OCI-LY3 (cell line): ENCODE measurements around the gene DRD2.

Experiments used
- H2AFZ ChIP-seq: fragments of 200-600, 300-600 bp; shearing (Covaris generic); 2 replicates; pipeline ENCODE4 v1.6.0; 2014; ENCODE audit warnings: antibody characterized with exemption, low read depth, low read length
- H3K27ac ChIP-seq: fragments of 200-600, 300-600 bp; sonication (generic); 2 replicates; pipeline ENCODE4 v1.5.1; 2014; ENCODE audit warnings: mild to moderate bottlenecking, low read length, moderate library complexity, mixed read lengths
- H3K27me3 ChIP-seq: fragments of 200-600, 300-600 bp; sonication (generic); 2 replicates; pipeline ENCODE4 v1.6.1; 2014; ENCODE audit warnings: low read depth, low read length, mixed read lengths
- H3K36me3 ChIP-seq: fragments of 200-600, 300-600 bp; sonication (generic); replicated peaks from 2 replicates; pipeline ENCODE3; 2014; ENCODE audit warnings: low read depth, low read length, mixed read lengths
- H3K4me1 ChIP-seq: fragments of 300-600, 200-600 bp; sonication (generic); 2 replicates; pipeline ENCODE4 v1.6.1; 2014; ENCODE audit warnings: low read length, mixed read lengths
- H3K4me2 ChIP-seq: fragments of 200-600, 300-600 bp; sonication (generic); 2 replicates; pipeline ENCODE4 v1.6.1; 2014; ENCODE audit warnings: low read length, mixed read lengths
- H3K4me3 ChIP-seq: fragments of 300-600, 200-600 bp; sonication (generic); 2 replicates; pipeline ENCODE4 v1.5.1; 2014; ENCODE audit warnings: antibody characterized with exemption, mild to moderate bottlenecking, low read length, moderate library complexity
- H3K79me2 ChIP-seq: fragments of 300-600, 200-600 bp; shearing (Covaris generic); 2 replicates; pipeline ENCODE4 v1.6.1; 2014; ENCODE audit warnings: mild to moderate bottlenecking, low read length, mixed read lengths
- H3K9ac ChIP-seq: fragments of 300-600, 200-600 bp; shearing (Covaris generic); 2 replicates; pipeline ENCODE4 v1.6.0; 2014; ENCODE audit warnings: mild to moderate bottlenecking, low read length, moderate library complexity
- H3K9me3 ChIP-seq: fragments of 200-600, 300-600 bp; shearing (Covaris generic); 2 replicates; pipeline ENCODE4 v1.6.1; 2014; ENCODE audit warnings: low read length, mixed read lengths; ENCODE audit not compliant: insufficient read depth
- H4K20me1 ChIP-seq: fragments of 200-600, 300-600 bp; sonication (generic); 2 replicates; pipeline ENCODE4 v1.6.1; 2016; ENCODE audit warnings: low read length, mixed read lengths; ENCODE audit not compliant: insufficient read depth
- CTCF ChIP-seq: fragments of 200-600, 300-600 bp; sonication (generic); IDR thresholded peaks from 2 replicates; pipeline ENCODE4 v1.5.1; 2014; ENCODE audit warnings: antibody characterized with exemption, low read length, low read depth
- EZH2phosphoT487 ChIP-seq: fragments of 200-600 bp; shearing (Covaris generic); IDR thresholded peaks from 2 replicates; pipeline ENCODE4 v1.6.1; 2018; ENCODE audit warnings: antibody characterized with exemption, mixed run types, low read depth

The DRD2 gene

GRCh38 chr11:113470233-113470632 is 5.0 kb downstream of the DRD2 start:
- Histone ChIP-seq H3K9me3 (no peaks in the 10 kb centered on the region), H3K36me3 (no peaks in the 10 kb centered on the region), H3K4me3 (no peak overlapping the region), H3K4me1 (no peaks in the 10 kb centered on the region), H3K79me2 (no peaks in the 10 kb centered on the region), H4K20me1 (no peaks in the 10 kb centered on the region), H3K27me3 (peaks cover 12% of the 10 kb centered on the region), H3K9ac (no peak overlapping the region), H3K27ac (no peak overlapping the region), H2AFZ (no peak overlapping the region), H3K4me2 (no peak overlapping the region)
- TF ChIP-seq CTCF (no peak), EZH2phosphoT487 (no peak)

DNA sequence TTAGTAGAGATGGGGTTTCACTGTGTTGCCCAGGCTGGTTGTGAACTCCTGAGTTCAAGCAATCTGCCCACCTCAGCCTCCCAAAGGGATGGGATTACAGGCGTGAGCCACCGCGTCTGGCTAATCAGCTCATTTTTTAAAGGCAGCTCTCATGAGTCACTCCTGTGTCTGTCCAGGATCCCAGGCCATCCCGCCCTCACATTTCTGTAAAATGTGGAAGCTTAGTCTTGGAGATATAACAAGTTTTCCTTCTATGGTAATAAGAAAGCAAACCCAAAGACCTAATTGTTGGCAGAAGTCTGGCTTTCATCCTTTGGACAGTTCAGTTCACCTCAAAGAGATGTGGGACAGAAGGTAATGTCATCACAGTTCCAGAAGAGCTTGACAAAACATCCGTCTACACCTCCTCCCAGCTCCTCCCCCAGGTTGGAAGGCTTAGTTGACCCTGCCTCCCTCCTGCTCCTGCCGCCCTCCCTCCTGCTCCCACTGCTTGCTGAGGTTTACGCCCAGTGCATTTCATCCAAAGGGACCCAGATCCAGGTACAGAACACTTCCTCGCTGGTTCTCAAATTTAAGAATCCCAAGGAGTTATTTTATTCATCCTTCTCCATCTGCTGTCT is 6.4 kb downstream of the DRD2 start:
- Histone ChIP-seq H3K27ac (no peak overlapping the region), H3K4me2 (no peak overlapping the region), H3K27me3 (peaks cover 12% of the 10 kb centered on the region), H3K36me3 (no peaks in the 10 kb centered on the region), H3K4me1 (no peaks in the 10 kb centered on the region), H3K4me3 (no peak overlapping the region), H3K9me3 (no peaks in the 10 kb centered on the region), H3K79me2 (no peaks in the 10 kb centered on the region), H3K9ac (no peak overlapping the region), H2AFZ (no peak overlapping the region), H4K20me1 (no peaks in the 10 kb centered on the region)
- TF ChIP-seq CTCF (no peak), EZH2phosphoT487 (no peak)

- Histone ChIP-seq H3K9me3 (no peaks in the 10 kb centered on the region), H3K79me2 (no peaks in the 10 kb centered on the region), H3K27ac (no peak overlapping the region), H4K20me1 (no peaks in the 10 kb centered on the region), H3K4me1 (no peaks in the 10 kb centered on the region), H3K27me3 (peaks cover 12% of the 10 kb centered on the region), H3K4me3 (no peak overlapping the region), H2AFZ (no peak overlapping the region), H3K36me3 (no peaks in the 10 kb centered on the region), H3K9ac (no peak overlapping the region), H3K4me2 (no peak overlapping the region)
- no peak for TF ChIP-seq CTCF
- no peak for TF ChIP-seq EZH2phosphoT487
These were observed 7.7 kb downstream of the DRD2 start for GRCh38 chr11:113467545-113467944.

GRCh38 chr11:113465786-113466185 is 9.4 kb downstream of the DRD2 start:
- H3K27me3 ChIP-seq, result peaks cover 10% of the 10 kb centered on the region; the same call in 1 of the 2 replicates
- no peak for TF ChIP-seq EZH2phosphoT487
- H3K79me2 ChIP-seq, result no peaks in the 10 kb centered on the region
- H4K20me1 ChIP-seq, result no peaks in the 10 kb centered on the region
- H3K4me3 ChIP-seq, result no peak overlapping the region
- H2AFZ ChIP-seq, result no peak overlapping the region
- no peaks in the 10 kb centered on the region for H3K4me1 ChIP-seq
- H3K4me2 ChIP-seq, result no peak overlapping the region
- no peak overlapping the region for H3K27ac ChIP-seq
- H3K9me3 ChIP-seq, result no peaks in the 10 kb centered on the region
- H3K9ac ChIP-seq, result no peak overlapping the region
- H3K36me3 ChIP-seq, result no peaks in the 10 kb centered on the region
